Colonic mucosa (tissue), 4 donors: Measurements from ENCODE around the gene SDS. TPM values are rescaled to one million over a fixed set of nuclear protein-coding genes. Genes with fewer than 3 reads are reported as not detected.

ENCODE experiments used
- DNase-seq: peaks from one replicate; pipeline ENCODE4 v3.0.0-alpha.2; 2020
- H3K27ac ChIP-seq: fragments of 200-600 bp; one replicate; pipeline ENCODE4 v1.8.0; 2021
- H3K27me3 ChIP-seq: fragments of 200-600 bp; one replicate; pipeline ENCODE4 v1.8.0; 2021
- H3K36me3 ChIP-seq: fragments of 200-600 bp; one replicate; pipeline ENCODE4 v1.8.0; 2021
- H3K4me1 ChIP-seq: fragments of 200-600 bp; one replicate; pipeline ENCODE4 v1.8.0; 2021; ENCODE audit warnings: mild to moderate bottlenecking
- H3K4me3 ChIP-seq: fragments of 200-600 bp; one replicate; pipeline ENCODE4 v1.8.0; 2021
- H3K9ac ChIP-seq, 2 donors: one replicate each; pipeline ENCODE4 v1.7.0; 2013; ENCODE audit warnings: control low read depth in 2 of 2, low read depth in 2 of 2, low read length in 2 of 2
- H3K9me3 ChIP-seq: fragments of 200-600 bp; one replicate; pipeline ENCODE4 v1.8.0; 2021
- CTCF ChIP-seq: fragments of 200-600 bp; IDR thresholded peaks from one replicate; pipeline ENCODE4 v1.8.0; 2022; ENCODE audit warnings: antibody characterized with exemption, mild to moderate bottlenecking
- intact Hi-C: fragments of 100-400 bp; cut with DNase I; formaldehyde crosslinking; loops from one replicate; pipeline ENCODE4 v1.14.1; 2022
- total RNA-seq, 2 donors: library from RNA; stranded (reverse); fragmentation: NEBNext Ultra II Directional in 1 of 2; extraction: Animal tissue kit (Norgen Biotek cat#: 25700) in 1 of 2; gene quantifications; one replicate each; pipeline ENCODE4 v1.2.1, GENCODE V29; 2021
- donor health status: healthy.
- donor health status: DM: no; HTN: no; CAD: no.
- donor health status: DM: no; HTN: no; CAD: no.

SDS gene
- total RNA-seq, 2 donors from 2014 or later, result 1.0 to 4.4 TPM

DNA sequence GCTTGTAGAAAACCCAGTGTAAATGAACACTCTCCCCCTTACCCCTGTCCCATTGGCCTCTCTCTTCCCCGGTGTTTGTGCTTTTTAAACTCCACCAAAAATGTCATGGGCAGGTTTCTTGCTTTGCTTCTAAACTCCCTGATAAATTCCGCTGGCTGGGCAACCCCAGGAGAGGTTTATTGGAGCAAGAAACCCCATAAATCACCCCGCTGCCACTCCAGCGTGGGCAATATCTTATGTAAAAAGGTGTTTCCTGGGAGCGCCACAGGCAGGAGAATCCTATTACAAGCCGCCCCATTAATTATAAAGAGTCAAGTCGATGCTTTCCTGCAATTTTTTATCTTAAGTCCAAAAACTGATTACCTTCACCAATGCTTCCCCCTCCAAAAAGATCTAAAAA lies 45.2 kb upstream of the SDS start:
- no peak for DNase-seq
- Histone ChIP-seq H3K4me3 (no peak overlapping the region), H3K36me3 (no peaks in the 10 kb centered on the region), H3K4me1 (no peaks in the 10 kb centered on the region), H3K27me3 (no peaks in the 10 kb centered on the region), H3K9ac (no peak overlapping the region), H3K9me3 (no peaks in the 10 kb centered on the region), H3K27ac (no peak overlapping the region)
- no peak for TF ChIP-seq CTCF
- intact Hi-C loops, result no loop called here

DNA sequence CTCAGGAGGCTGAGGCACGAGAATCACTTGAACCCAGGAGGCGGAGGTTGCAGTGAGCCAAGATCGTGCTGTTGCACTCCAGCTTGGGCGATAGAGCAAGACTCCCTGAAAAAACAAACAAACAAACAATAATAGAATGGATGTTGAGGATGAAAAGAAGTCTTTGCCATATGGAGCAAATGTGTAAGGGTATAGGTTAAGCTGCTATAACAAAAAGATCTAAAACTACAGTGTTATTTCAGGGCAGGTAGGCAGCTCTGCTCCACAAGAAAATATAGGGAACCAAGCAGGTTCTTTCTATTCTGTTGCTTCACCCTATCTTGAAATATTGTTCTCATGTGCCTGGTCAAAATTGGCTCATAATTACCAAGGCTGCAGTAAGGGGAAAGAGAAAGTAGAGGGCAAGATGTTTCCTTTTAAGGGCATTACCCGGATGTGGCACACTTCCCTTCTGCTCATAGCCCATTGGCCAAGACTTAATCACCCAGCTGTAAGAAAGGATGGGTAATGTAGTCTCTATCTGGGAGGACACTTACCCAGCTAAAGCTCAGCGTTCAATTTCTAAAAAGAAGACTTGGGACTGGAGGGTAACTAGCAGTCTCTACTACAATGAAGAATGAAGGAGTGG lies 42.0 kb upstream of the SDS start:
- H3K4me3 ChIP-seq, result no peak overlapping the region
- DNase-seq, result no peak
- intact Hi-C loops, result no loop called here
- no peaks in the 10 kb centered on the region for H3K36me3 ChIP-seq
- no peak for TF ChIP-seq CTCF
- no peaks in the 10 kb centered on the region for H3K9me3 ChIP-seq
- H3K4me1 ChIP-seq, result no peaks in the 10 kb centered on the region
- no peak overlapping the region for H3K9ac ChIP-seq
- H3K27me3 ChIP-seq, result no peaks in the 10 kb centered on the region
- H3K27ac ChIP-seq, result no peak overlapping the region

DNA sequence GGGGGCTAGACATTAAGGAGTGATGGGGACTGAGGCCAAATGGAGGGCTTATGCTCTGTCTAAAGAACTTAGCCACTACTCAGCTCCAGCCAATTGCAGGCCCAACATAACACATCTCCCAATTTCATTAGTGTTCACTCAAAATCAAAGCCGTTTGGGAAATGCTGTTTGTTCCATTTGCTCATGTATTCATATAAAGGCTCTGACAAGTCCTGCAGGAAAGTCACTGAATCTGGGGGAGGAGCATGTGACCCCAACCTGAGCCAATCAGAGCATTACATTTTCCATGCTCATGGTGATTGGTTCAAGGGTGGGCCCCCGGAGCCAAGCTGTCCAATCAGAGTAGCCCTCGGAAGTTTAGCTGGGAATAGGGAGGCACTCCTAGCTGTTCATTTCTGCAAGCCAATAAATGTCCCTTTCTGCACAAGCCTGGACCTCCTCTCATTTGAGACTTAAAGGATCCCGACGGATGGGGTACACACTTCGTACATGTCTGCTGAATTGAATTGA lies 39.4 kb upstream of the SDS start:
- no peaks in the 10 kb centered on the region for H3K4me1 ChIP-seq
- no peak overlapping the region for H3K27ac ChIP-seq
- intact Hi-C loops, result no loop called here
- H3K4me3 ChIP-seq, result no peak overlapping the region
- H3K9me3 ChIP-seq, result no peaks in the 10 kb centered on the region
- H3K27me3 ChIP-seq, result no peaks in the 10 kb centered on the region
- no peaks in the 10 kb centered on the region for H3K36me3 ChIP-seq
- no peak for TF ChIP-seq CTCF
- H3K9ac ChIP-seq, result no peak overlapping the region
- no peak for DNase-seq

- no peak for DNase-seq
- intact Hi-C loops, result no loop called here
- Histone ChIP-seq H3K9ac (no peak overlapping the region), H3K36me3 (no peaks in the 10 kb centered on the region), H3K4me1 (no peaks in the 10 kb centered on the region), H3K9me3 (no peaks in the 10 kb centered on the region), H3K27me3 (no peaks in the 10 kb centered on the region), H3K4me3 (no peak overlapping the region), H3K27ac (no peak overlapping the region)
- no peak for TF ChIP-seq CTCF
Observed at GRCh38 chr12:113440947-113441782, 37.5 kb upstream of the SDS start.

DNA sequence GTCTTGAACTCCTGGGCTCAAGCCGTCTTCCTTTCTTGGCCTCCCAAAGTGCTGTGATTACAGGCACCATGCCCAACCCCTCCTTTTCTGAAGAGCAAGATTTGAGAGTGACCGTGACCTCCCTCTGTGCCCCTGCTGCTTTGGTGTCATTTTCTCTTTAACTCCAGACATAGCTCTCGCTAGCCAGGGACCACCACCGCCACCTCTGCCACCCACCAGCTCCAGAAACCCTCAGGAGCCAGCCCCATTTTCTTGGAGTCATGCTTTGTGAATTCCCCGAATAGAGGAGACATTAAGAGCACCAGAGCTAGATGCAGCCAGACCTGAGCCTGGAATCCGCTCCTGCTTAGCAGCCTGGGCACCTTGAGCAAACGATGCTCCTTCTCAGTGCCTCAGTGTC lies 36.6 kb upstream of the SDS start:
- no peak for DNase-seq

More for the DNA sequence above, 36.6 kb upstream of the SDS start:
- no peaks in the 10 kb centered on the region for H3K9me3 ChIP-seq
- H3K27ac ChIP-seq, result no peak overlapping the region
- no peak overlapping the region for H3K4me3 ChIP-seq
- H3K27me3 ChIP-seq, result no peaks in the 10 kb centered on the region
- no peaks in the 10 kb centered on the region for H3K4me1 ChIP-seq
- no peak overlapping the region for H3K9ac ChIP-seq
- TF ChIP-seq CTCF, result no peak
- intact Hi-C loops, result no loop called here
- H3K36me3 ChIP-seq, result no peaks in the 10 kb centered on the region
